SH-SY5Y (cell line): ENCODE data around the gene CACNB1.

Source experiments
- GATA2 ChIP-seq: IDR thresholded peaks from 2 replicates; pipeline ENCODE4 v1.6.1; 2011; ENCODE audit warnings: mild to moderate bottlenecking, low read depth, low read length
- GATA3 ChIP-seq: IDR thresholded peaks from 2 replicates; pipeline ENCODE4 v1.6.1; 2011; ENCODE audit warnings: low read depth, mild to moderate bottlenecking, low read length, moderate library complexity

CACNB1 gene

GRCh38 chr17:39147221-39148185, 50.0 kb downstream of the CACNB1 start:
- no peak for TF ChIP-seq GATA2
- TF ChIP-seq GATA3, result no peak

- no peak for TF ChIP-seq GATA3
- TF ChIP-seq GATA2, result no peak
Measured at GRCh38 chr17:39146273-39146672, 51.2 kb downstream of the CACNB1 start.

- TF ChIP-seq GATA2, result no peak
- no peak for TF ChIP-seq GATA3
Measured at GRCh38 chr17:39145143-39145542, 52.3 kb downstream of the CACNB1 start.

GRCh38 chr17:39144416-39144840, 53.0 kb downstream of the CACNB1 start:
- TF ChIP-seq GATA2 (no peak), GATA3 (no peak)

- TF ChIP-seq GATA2 (no peak), GATA3 (no peak)
Measured at GRCh38 chr17:39143552-39144093, 53.8 kb downstream of the CACNB1 start.

GRCh38 chr17:39141915-39142664, 55.4 kb downstream of the CACNB1 start:
- no peak for TF ChIP-seq GATA2
- no peak for TF ChIP-seq GATA3

- no peak for TF ChIP-seq GATA3
- TF ChIP-seq GATA2, result no peak
Measured at GRCh38 chr17:39141294-39141693, 56.2 kb downstream of the CACNB1 start.

- TF ChIP-seq GATA3 (no peak), GATA2 (no peak)
Measured at GRCh38 chr17:39139561-39139960, 57.9 kb downstream of the CACNB1 start.

GRCh38 chr17:39139161-39139511, 58.3 kb downstream of the CACNB1 start:
- TF ChIP-seq GATA2 (no peak), GATA3 (no peak)

- no peak for TF ChIP-seq GATA2
- TF ChIP-seq GATA3, result no peak
Measured at GRCh38 chr17:39138431-39139160, 58.9 kb downstream of the CACNB1 start.

GRCh38 chr17:39134878-39135277, 62.6 kb downstream of the CACNB1 start:
- TF ChIP-seq GATA2 (no peak), GATA3 (no peak)

- TF ChIP-seq GATA3 (no peak), GATA2 (no peak)
Measured at GRCh38 chr17:39132192-39132610, 65.3 kb downstream of the CACNB1 start.

- TF ChIP-seq GATA2 (no peak), GATA3 (no peak)
Measured at GRCh38 chr17:39131616-39132015, 65.9 kb downstream of the CACNB1 start.

GRCh38 chr17:39130205-39130604, 67.3 kb downstream of the CACNB1 start:
- TF ChIP-seq GATA3, result no peak
- no peak for TF ChIP-seq GATA2
